MCF 10A (cell line): ENCODE data around the gene HNRNPDL. TPM values are rescaled to one million over a fixed set of nuclear protein-coding genes. Genes with fewer than 3 reads are reported as not detected.
"Not testable (repeated sequence)": the region's sequence is repeated elsewhere in the genome, so short reads cannot be mapped to it uniquely, and the experiment has no call there.

Experiments
- BruUV-seq: library from RNA; stranded (reverse); fragments of 400-500 nt; replicated peaks from 2 replicates; lab custom pipeline; 2021; lab: Mats Ljungman, UMichigan
- CTCF ChIA-PET: fragments of 300-600 bp; sonication (Branson Sonifier 250); formaldehyde crosslinking; extraction: SDS; loops from one replicate; lab custom pipeline; 2021; ENCODE audit warnings: antibody characterized with exemption, inconsistent platforms; lab: Yijun Ruan, JAX
- POLR2A ChIA-PET: fragments of 300-600, 350-650 bp; sonication (Branson Sonifier 250); formaldehyde crosslinking; extraction: SDS; loops from one replicate; lab custom pipeline; 2020; ENCODE audit warnings: antibody characterized with exemption, inconsistent platforms; lab: Yijun Ruan, JAX
- DNase-seq: peaks from one replicate; pipeline ENCODE4 v3.0.0-alpha.2; 2018; ENCODE audit not compliant: unreplicated experiment
- H3K27ac Mint-ChIP-seq: one replicate; pipeline ENCODE4 v1.8.0; 2022; ENCODE audit warnings: mild to moderate bottlenecking, low read depth, mixed read lengths; ENCODE audit not compliant: unreplicated experiment
- H3K27me3 Mint-ChIP-seq: one replicate; pipeline ENCODE4 v1.8.0; 2022; ENCODE audit warnings: mixed read lengths; ENCODE audit not compliant: insufficient read depth, unreplicated experiment
- H3K36me3 Mint-ChIP-seq: one replicate; pipeline ENCODE4 v1.8.0; 2022; ENCODE audit warnings: mild to moderate bottlenecking, moderate library complexity, mixed read lengths; ENCODE audit not compliant: insufficient read depth, unreplicated experiment
- H3K4me1 Mint-ChIP-seq: one replicate; pipeline ENCODE4 v1.8.0; 2022; ENCODE audit warnings: mixed read lengths; ENCODE audit not compliant: insufficient read depth, unreplicated experiment
- H3K4me3 Mint-ChIP-seq: one replicate; pipeline ENCODE4 v1.8.0; 2022; ENCODE audit warnings: mild to moderate bottlenecking, moderate library complexity, mixed read lengths; ENCODE audit not compliant: unreplicated experiment
- H3K9me3 Mint-ChIP-seq: one replicate; pipeline ENCODE4 v1.8.0; 2022; ENCODE audit warnings: mixed read lengths; ENCODE audit not compliant: unreplicated experiment
- CTCF ChIP-seq: fragments of 200-600 bp; IDR thresholded peaks from one replicate; pipeline ENCODE4 v1.8.0; 2022; ENCODE audit warnings: antibody characterized with exemption, mild to moderate bottlenecking; ENCODE audit not compliant: unreplicated experiment
- intact Hi-C: fragments of 100-400 bp; cut with micrococcal nuclease; formaldehyde crosslinking; loops from 2 replicates; pipeline ENCODE4 v1.14.1; 2022
- total RNA-seq: library from RNA; stranded (reverse); gene quantifications from 2 replicates; pipeline ENCODE4 v1.2.3, GENCODE V29; 2022

HNRNPDL gene
- total RNA-seq, 1 experiment from 2014 or later, result 222 TPM

DNA sequence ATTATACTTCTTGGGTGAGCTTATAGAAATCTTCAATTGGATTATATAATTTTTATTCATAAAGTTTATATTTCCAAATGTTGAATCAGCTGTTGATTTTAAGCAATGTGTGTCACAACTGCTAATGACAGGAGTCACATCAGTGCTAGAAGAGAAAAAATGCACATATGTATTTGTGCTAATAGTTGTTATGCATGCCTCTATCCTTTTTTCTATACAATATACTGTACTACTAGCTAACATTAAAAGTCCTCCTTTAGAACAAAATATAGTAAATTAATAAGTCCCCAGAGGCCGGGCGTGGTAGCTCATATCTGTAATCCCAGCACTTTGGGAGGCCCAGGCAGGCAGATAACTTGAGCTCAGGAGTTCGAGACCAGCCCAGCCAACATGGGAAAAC lies 32.7 kb downstream of the HNRNPDL start:
- H3K36me3 Mint-ChIP-seq, result peaks cover 6% of the 10 kb centered on the region
- no peaks in the 10 kb centered on the region for H3K9me3 Mint-ChIP-seq
- no peak for TF ChIP-seq CTCF
- H3K27me3 Mint-ChIP-seq, result no peaks in the 10 kb centered on the region
- intact Hi-C loops, result no loop called here
- H3K27ac Mint-ChIP-seq, result no peak overlapping the region
- no TSS peak for BruUV-seq
- H3K4me3 Mint-ChIP-seq, result no peak overlapping the region
- peaks cover 17% of the 10 kb centered on the region for H3K4me1 Mint-ChIP-seq
- POLR2A ChIA-PET, result interaction anchor here (0.9 to 1.2 kb wide), 4 partner anchors 13 to 31 kb away, joined by 3 to 4 read pairs (median 3); no protein-coding TSS in a partner anchor
- CTCF ChIA-PET, result interaction anchor here (0.6 to 2.4 kb wide), 4 partner anchors 14 to 974 kb away, joined by 3 to 5 read pairs (median 3); partner anchors contain the start of gene HNRNPDL
- DNase-seq, result no peak

DNA sequence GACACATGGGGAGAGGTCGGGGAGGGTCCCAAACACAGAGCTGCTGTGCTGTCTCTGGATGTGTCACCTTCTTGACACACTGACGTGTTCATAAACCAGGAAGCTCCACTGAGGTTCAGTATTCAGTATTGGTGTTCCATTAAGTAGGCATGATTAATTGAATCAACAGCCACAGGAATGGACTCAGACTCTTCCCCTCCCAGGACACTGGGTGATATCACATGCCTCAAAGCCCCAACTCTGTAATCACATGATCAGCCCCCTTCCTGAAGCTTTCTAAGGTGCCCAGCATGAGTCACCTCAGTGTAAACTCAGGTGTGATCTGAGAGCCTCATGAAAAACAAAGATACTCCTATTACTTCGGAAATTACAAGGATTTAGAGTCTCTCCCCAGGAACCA lies 35.4 kb downstream of the HNRNPDL start:
- no peak for TF ChIP-seq CTCF
- H3K27ac Mint-ChIP-seq, result peak overlapping the region; percentile 0
- ChIA-PET CTCF (interaction anchor here (0.6 to 1.6 kb wide), 4 partner anchors 9 to 16 kb away, joined by 3 to 7 read pairs (median 6); no protein-coding TSS in a partner anchor), POLR2A (interaction anchor here (0.6 to 2.2 kb wide), 7 partner anchors 14 to 562 kb away, joined by 3 to 10 read pairs (median 5); partner anchors contain the start of gene HNRNPD)
- peak; percentile 54 for DNase-seq
- no peaks in the 10 kb centered on the region for H3K27me3 Mint-ChIP-seq
- no peaks in the 10 kb centered on the region for H3K9me3 Mint-ChIP-seq
- intact Hi-C loops, result no loop called here
- peaks cover 6% of the 10 kb centered on the region for H3K36me3 Mint-ChIP-seq
- H3K4me3 Mint-ChIP-seq, result no peak overlapping the region
- no TSS peak for BruUV-seq
- peaks cover 11% of the 10 kb centered on the region for H3K4me1 Mint-ChIP-seq

DNA sequence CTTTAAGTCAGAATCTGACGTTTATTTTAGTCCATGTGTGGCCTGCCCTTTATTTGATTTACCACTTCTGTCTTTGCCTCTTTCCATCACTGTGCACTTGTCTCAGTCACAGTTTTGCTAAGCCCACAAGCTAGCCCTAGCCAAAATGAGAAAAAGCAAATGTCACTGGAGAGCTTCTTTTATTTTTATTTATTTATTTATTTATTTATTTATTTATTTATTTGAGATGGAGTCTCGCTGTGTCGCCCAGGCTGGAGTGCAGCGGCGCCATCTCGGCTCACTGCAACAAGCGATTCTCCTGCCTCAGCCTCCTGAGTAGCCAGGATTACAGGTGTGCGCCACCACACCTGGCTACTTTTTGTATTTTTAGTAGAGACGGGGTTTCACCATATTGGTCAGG lies 40.2 kb downstream of the HNRNPDL start:
- H3K4me1 Mint-ChIP-seq, BruUV-seq, H3K4me3 Mint-ChIP-seq, DNase-seq, intact Hi-C loops, H3K27me3 Mint-ChIP-seq, H3K27ac Mint-ChIP-seq, H3K36me3 Mint-ChIP-seq, H3K9me3 Mint-ChIP-seq: not testable (repeated sequence)
- ChIA-PET CTCF (interaction anchor here (0.6 to 0.7 kb wide), 2 partner anchors 30 to 39 kb away, joined by 3 read pairs; no protein-coding TSS in a partner anchor), POLR2A (interaction anchor here (1.4 kb wide), 1 partner anchor 40 kb away, joined by 5 read pairs; the partner anchor contains the start of gene HNRNPDL)

GRCh38 chr4:82388405-82388804 lies 41.9 kb downstream of the HNRNPDL start:
- CTCF ChIA-PET, result interaction anchor here (0.7 kb wide), 1 partner anchor 597 kb away, joined by 3 read pairs; no protein-coding TSS in a partner anchor
- no peak for TF ChIP-seq CTCF
- DNase-seq, result peak; percentile 13
- no peak overlapping the region for H3K4me3 Mint-ChIP-seq
- no TSS peak for BruUV-seq
- H3K27ac Mint-ChIP-seq, result no peak overlapping the region
- POLR2A ChIA-PET, result interaction anchor here (1.2 to 1.3 kb wide), 2 partner anchors 10 to 34 kb away, joined by 4 read pairs; no protein-coding TSS in a partner anchor
- intact Hi-C loops, result no loop called here
- H3K36me3 Mint-ChIP-seq, result no peaks in the 10 kb centered on the region
- no peaks in the 10 kb centered on the region for H3K4me1 Mint-ChIP-seq
- H3K27me3 Mint-ChIP-seq, result no peaks in the 10 kb centered on the region
- no peaks in the 10 kb centered on the region for H3K9me3 Mint-ChIP-seq

DNA sequence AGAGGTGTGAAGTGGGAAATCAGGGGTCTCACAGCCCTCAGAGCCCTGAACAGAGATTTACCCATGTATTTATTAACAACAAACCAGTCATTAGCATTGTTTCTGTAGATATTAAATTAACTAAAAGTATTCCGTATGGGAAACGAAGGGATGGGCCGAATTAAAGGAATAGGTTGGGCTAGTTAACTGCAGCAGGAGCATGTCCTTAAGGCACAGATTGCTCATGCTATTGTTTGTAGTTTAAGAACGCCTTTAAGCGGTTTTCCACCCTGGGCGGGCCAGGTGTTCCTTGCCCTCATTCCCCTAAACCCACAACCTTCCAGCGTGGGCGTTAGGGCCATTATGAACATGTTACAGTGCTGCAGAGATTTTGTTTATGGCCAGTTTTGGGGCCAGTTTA lies 44.0 kb downstream of the HNRNPDL start:
- H3K4me1 Mint-ChIP-seq, H3K36me3 Mint-ChIP-seq, H3K4me3 Mint-ChIP-seq, H3K9me3 Mint-ChIP-seq, H3K27me3 Mint-ChIP-seq, intact Hi-C loops, DNase-seq, H3K27ac Mint-ChIP-seq, BruUV-seq: not testable (repeated sequence)
- ChIA-PET POLR2A (interaction anchor here (0.9 kb wide), 1 partner anchor 12 kb away, joined by 3 read pairs; no protein-coding TSS in a partner anchor), CTCF (interaction anchor here (1.4 kb wide), 1 partner anchor 9 kb away, joined by 6 read pairs; no protein-coding TSS in a partner anchor)
